ENCODE data around the gene SH2D1B.
"Not testable (repeated sequence)": the region's sequence is repeated elsewhere in the genome, so short reads cannot be mapped to it uniquely, and the experiment has no call there.

Gene SH2D1B

GRCh38 chr1:162360874-162361260 lies 51.1 kb downstream of the SH2D1B start:
- no peak overlapping the region for H3K4me3 ChIP-seq (ENCODE audit: low read depth, low read length)
- no peak for TF ChIP-seq CTCF (IDR thresholded peaks at IDR 0.05; ENCODE audit: low read depth, low read length)

GRCh38 chr1:162360237-162360873 lies 51.6 kb downstream of the SH2D1B start:
- no peak overlapping the region for H3K4me3 ChIP-seq (ENCODE audit: low read depth, low read length)
- no peak for TF ChIP-seq CTCF (IDR thresholded peaks at IDR 0.05; ENCODE audit: low read depth, low read length)

- TF ChIP-seq CTCF (IDR thresholded peaks at IDR 0.05; ENCODE audit: low read depth, low read length) = no peak
- no peak overlapping the region for H3K4me3 ChIP-seq (ENCODE audit: low read depth, low read length)
Observed at GRCh38 chr1:162359523-162360236, 52.3 kb downstream of the SH2D1B start.

GRCh38 chr1:162358928-162359327 lies 53.0 kb downstream of the SH2D1B start:
- no peak overlapping the region for H3K4me3 ChIP-seq (ENCODE audit: low read depth, low read length)
- TF ChIP-seq CTCF (IDR thresholded peaks at IDR 0.05; ENCODE audit: low read depth, low read length) = no peak

- TF ChIP-seq CTCF (IDR thresholded peaks at IDR 0.05; ENCODE audit: low read depth, low read length) = 0 out of 2 replicates have a peak, but pooled peaks have one; percentile 33
- no peak overlapping the region for H3K4me3 ChIP-seq (ENCODE audit: low read depth, low read length)
Observed at GRCh38 chr1:162357681-162358266, 54.2 kb downstream of the SH2D1B start.

- no peak overlapping the region for H3K4me3 ChIP-seq (ENCODE audit: low read depth, low read length)
- no peak for TF ChIP-seq CTCF (IDR thresholded peaks at IDR 0.05; ENCODE audit: low read depth, low read length)
Observed at GRCh38 chr1:162353702-162354101, 58.2 kb downstream of the SH2D1B start.

GRCh38 chr1:162353078-162353477 lies 58.9 kb downstream of the SH2D1B start:
- H3K4me3 ChIP-seq (ENCODE audit: low read depth, low read length) = no peak overlapping the region
- no peak for TF ChIP-seq CTCF (IDR thresholded peaks at IDR 0.05; ENCODE audit: low read depth, low read length)

GRCh38 chr1:162351874-162352273 lies 60.1 kb downstream of the SH2D1B start:
- not testable (repeated sequence) for H3K4me3 ChIP-seq (ENCODE audit: low read depth, low read length)

Data from WI38 (cell line).